A172 (cell line): ENCODE results near the gene ZNF780B. TPM values are rescaled to one million over a fixed set of nuclear protein-coding genes. Genes with fewer than 3 reads are reported as not detected.

Source experiments
- DNase-seq: peaks from one replicate; pipeline ENCODE4 v3.0.0-alpha.2; 2015; ENCODE audit warnings: low spot score
- total RNA-seq: library from RNA; depleted of rRNA; stranded (reverse); fragments of >200 nt; shearing (Covaris generic); gene quantifications from 2 replicates; pipeline ENCODE4 v1.2.3, GENCODE V29; 2014; rRNA removed

Gene ZNF780B
- total RNA-seq, 1 experiment from 2014 or later = 7.8 TPM

GRCh38 chr19:39982883-39983282, 73.1 kb downstream of the ZNF780B start:
- no peak for DNase-seq

Other genes with a start within 250 kb of the ZNF780B start
- 12.5 and 13.0 TPM in 2 replicates for gene DYRK1B, start 222.1 kb downstream of the ZNF780B start, total RNA-seq
- gene FBL, start 209.9 kb downstream of the ZNF780B start, total RNA-seq = 168 and 192 TPM in 2 replicates
- gene FCGBP, start 121.6 kb downstream of the ZNF780B start, total RNA-seq = 0.07 TPM in 1 of 2 replicates, not detected in the other
- 254 and 309 TPM in 2 replicates for gene PSMC4, start 85.1 kb downstream of the ZNF780B start, total RNA-seq
- gene ZNF546, start 59.2 kb downstream of the ZNF780B start, total RNA-seq = 1.1 and 3.7 TPM in 2 replicates
- gene ZNF780A, start 34.7 kb upstream of the ZNF780B start, total RNA-seq = 6.7 and 7.7 TPM in 2 replicates
- 6.2 and 12.1 TPM in 2 replicates for gene MAP3K10, start 135.2 kb upstream of the ZNF780B start, total RNA-seq
- gene TTC9B, start 162.2 kb upstream of the ZNF780B start, total RNA-seq = 0.29 TPM in 1 of 2 replicates, not detected in the other
- gene CCNP, start 170.5 kb upstream of the ZNF780B start, total RNA-seq = not detected in 2 replicates
- gene AKT2, start 229.1 kb upstream of the ZNF780B start, total RNA-seq = 76.5 and 78.4 TPM in 2 replicates